Measurements from ENCODE around the gene BORCS8.
A peak's percentile ranks its signal among the peaks of the same experiment; 100 is the strongest.
"Not testable (repeated sequence)": the region's sequence is repeated elsewhere in the genome, so short reads cannot be mapped to it uniquely, and the experiment has no call there.

Gene BORCS8

GRCh38 chr19:19179548-19180441, 12.2 kb downstream of the BORCS8 start:
- DNase-seq, result no peak

GRCh38 chr19:19176950-19177349, 15.0 kb downstream of the BORCS8 start:
- no peak for DNase-seq

DNA sequence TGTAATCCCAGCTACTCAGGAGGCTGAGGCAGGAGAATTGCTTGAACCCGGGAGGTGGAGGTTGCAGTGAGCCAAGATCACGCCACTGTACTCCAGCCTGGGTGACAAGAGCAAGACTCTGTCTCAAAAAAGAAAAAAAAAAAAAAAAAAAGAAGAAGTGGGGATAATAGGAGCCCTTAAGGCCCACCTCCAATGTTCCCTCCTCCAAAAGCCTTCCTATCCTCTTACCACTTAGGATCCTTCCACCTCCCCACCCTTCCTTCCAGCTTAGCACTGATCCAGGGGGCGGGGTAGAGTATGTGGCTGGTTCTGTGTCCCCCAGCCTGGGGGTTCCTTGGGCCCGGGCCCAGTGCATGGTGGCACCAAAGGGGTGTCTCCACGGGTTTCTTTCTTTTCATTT, 18.7 kb downstream of the BORCS8 start:
- DNase-seq, result not testable (repeated sequence)

- no peak for DNase-seq
These were observed 20.0 kb downstream of the BORCS8 start for GRCh38 chr19:19171821-19172532.

GRCh38 chr19:19170873-19171672, 20.9 kb downstream of the BORCS8 start:
- no peak for DNase-seq

GRCh38 chr19:19170053-19170872, 21.7 kb downstream of the BORCS8 start, which contains the start of gene MEF2B:
Gene MEF2B, minus strand, starts transcription at chr19:19170263. Its CDS starts 19,528 bp downstream, at chr19:19150735.
- peak; percentile 89 for DNase-seq

GRCh38 chr19:19169236-19170052, 22.5 kb downstream of the BORCS8 start:
- DNase-seq, result no peak

- DNase-seq, result no peak
These were observed 24.3 kb downstream of the BORCS8 start for GRCh38 chr19:19167612-19168011.

- no peak for DNase-seq
These were observed 26.6 kb downstream of the BORCS8 start for GRCh38 chr19:19165396-19165795.

GRCh38 chr19:19162495-19162894, 29.5 kb downstream of the BORCS8 start:
- DNase-seq, result no peak

DNA sequence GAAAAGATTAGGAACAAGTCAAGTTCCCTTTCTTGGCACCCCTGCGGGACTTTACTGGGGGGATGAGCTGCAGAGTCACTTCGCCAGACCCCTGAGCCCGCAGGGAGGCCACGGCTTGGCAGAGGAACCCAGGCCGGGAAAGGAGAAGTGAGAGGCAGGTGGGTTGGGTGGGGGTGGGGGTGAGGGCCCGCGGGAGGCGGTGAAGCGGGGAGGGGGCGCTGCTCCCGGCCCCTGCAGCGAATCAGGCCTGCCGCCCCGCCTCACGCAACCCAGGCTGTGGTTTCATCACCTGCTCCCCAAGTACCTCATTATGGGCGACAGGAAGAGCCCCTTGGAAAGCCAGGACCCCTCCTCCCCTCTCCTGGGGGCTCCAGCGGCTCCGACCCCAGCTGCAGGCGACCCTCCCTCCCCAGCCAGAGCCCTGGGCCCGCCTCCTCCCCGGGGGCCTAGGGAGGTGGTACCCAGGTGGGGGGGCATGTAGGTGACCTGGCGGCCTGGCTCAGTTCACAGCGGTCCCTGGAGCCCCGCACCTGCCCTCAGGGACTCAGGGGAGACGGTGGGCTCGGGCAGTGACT, 31.4 kb downstream of the BORCS8 start:
- no peak for DNase-seq

DNA sequence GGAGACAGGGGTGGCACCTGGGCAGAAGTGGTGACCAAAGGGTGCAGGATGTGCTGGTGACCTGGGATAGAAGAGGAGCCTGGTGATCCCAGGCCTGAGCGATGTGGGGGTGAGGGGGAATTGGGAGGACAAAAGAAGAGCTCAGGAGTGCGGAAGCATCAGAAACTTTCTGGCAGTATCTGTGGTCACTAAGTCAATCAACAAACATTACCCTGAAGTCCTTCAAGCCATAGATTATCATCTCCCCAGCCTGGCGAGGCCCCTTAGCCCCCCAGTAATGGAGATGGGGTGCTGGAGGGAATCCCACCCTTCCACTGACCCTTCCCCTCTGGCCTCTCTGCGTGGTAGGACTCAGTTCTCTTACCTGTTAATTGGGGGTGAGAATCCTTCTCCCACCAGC, 32.4 kb downstream of the BORCS8 start:
- no peak for DNase-seq

GRCh38 chr19:19157808-19158207, 34.1 kb downstream of the BORCS8 start:
- DNase-seq, result no peak

- DNase-seq, result no peak
These were observed 36.3 kb downstream of the BORCS8 start for GRCh38 chr19:19155495-19156219.

- no peak for DNase-seq
These were observed 37.0 kb downstream of the BORCS8 start for GRCh38 chr19:19154768-19155494.

DNA sequence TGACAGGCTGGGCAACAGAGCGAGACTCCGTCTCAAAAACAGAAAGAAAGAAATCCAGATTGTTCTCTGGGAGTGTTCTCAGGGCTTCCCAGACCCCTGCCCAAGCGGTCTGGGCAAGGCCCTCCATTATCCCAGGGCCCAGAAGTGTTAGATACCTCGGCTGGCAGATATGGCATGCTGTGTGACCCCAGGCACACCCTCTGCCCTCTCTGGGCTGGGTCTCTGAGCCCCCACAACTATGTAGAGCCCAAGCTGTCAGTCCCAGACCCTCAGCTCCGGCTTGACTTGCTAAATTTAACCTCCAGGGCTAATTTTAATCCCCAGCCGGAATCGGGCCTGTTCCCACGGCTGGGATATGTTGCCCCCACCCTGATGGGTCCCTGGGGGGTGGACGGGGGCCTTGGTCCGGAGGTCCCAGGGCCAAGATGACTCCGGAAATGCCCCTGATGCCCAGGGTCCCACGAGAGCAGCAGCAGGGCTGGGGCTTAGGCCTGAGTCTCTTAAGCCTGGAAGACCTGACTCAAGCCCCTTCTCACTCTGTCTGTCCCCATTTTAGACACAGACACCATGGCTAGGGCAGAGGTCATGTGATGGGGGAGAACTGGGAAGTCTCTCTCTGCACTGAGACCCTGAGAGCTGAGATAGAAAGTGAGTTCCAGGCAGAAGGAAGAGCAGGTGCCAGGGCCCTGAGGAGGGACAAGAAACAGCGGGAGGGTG, 39.1 kb downstream of the BORCS8 start:
- DNase-seq, result no peak

GRCh38 chr19:19151418-19151817, 40.5 kb downstream of the BORCS8 start:
- DNase-seq, result no peak

DNA sequence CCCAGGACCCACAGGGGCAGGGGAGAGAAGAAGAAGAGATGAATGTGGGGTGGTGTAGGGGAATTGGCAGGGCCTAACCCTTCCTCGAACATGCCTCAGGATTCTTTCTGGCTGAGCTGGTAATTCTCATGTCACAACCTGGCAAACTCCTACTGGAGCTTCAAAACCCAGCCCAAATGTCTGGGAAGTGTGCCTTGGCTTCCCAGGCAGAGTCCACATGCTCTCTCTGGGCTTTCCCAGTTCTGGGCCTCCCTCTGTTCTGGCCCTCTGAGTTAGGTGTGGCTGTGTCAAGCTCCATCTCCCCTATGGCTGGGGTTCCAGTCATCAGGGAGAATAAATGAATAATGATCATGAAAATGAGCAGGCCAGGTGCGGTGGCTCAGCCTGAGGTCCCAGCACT, 42.5 kb downstream of the BORCS8 start:
- no peak for DNase-seq

- not testable (repeated sequence) for DNase-seq
These were observed 43.4 kb downstream of the BORCS8 start for GRCh38 chr19:19148504-19148903.
